Stomach (tissue), 9 donors: Measurements from ENCODE around the gene ATP5F1B. TPM values are rescaled to one million over a fixed set of nuclear protein-coding genes. Genes with fewer than 3 reads are reported as not detected.

Experiments used
- DNase-seq, 2 donors: peaks; one replicate each; pipeline versions ENCODE4 v3.0.0 to v3.0.0-alpha.2; 2013 to 2019
- H3K27ac ChIP-seq, 5 donors: fragments of 200-600 bp in 4 of 5; sonication (generic) in 4 of 5; one replicate each; pipeline ENCODE4 v1.5.1; 2013 to 2019; ENCODE audit warnings: mild to moderate bottlenecking in 1 of 5, moderate library complexity in 1 of 5
- H3K27me3 ChIP-seq, 3 donors: fragments of 200-600 bp; sonication (generic); one replicate each; pipeline ENCODE4 v1.5.1; 2017 to 2019; ENCODE audit warnings: mixed run types in 1 of 3
- H3K36me3 ChIP-seq, 4 donors: fragments of 200-600 bp; sonication (generic); 1 replicate in 3 of 4; 2 replicates in 1 of 4; pipeline ENCODE4 v1.5.1; 2016 to 2019
- H3K4me1 ChIP-seq, 4 donors: fragments of 200-600 bp; sonication (generic); one replicate each; pipeline ENCODE4 v1.5.1; 2016 to 2019
- H3K4me3 ChIP-seq, 4 donors: fragments of 200-600 bp; sonication (generic) in 3 of 4; one replicate each; pipeline ENCODE4 v1.5.1; 2016 to 2019; ENCODE audit warnings: mild to moderate bottlenecking in 1 of 4
- H3K9me3 ChIP-seq, 4 donors: fragments of 200-600 bp; sonication (generic); one replicate each; pipeline ENCODE4 v1.5.1; 2016 to 2019
- CTCF ChIP-seq, 7 experiments: fragments of 450-650 bp in 4 of 7; fragments of 200-600 bp in 3 of 7; sonication (generic) in 3 of 7; IDR thresholded peaks; one replicate each; pipeline ENCODE4 v1.5.1; 2016 to 2019; ENCODE audit warnings: antibody characterized with exemption in 7 of 7, control low read depth in 2 of 7, mild to moderate bottlenecking in 1 of 7
- EP300 ChIP-seq: sonication (generic); formaldehyde crosslinking; IDR thresholded peaks from one replicate; pipeline ENCODE4 v1.6.1; 2017; ENCODE audit warnings: antibody characterized with exemption
- POLR2A ChIP-seq, 4 donors: fragments of 450-650 bp; IDR thresholded peaks; one replicate each; pipeline ENCODE4 v1.6.1; 2016; ENCODE audit warnings: antibody characterized with exemption in 4 of 4, control low read depth in 2 of 4, mild to moderate bottlenecking in 1 of 4, moderate library complexity in 1 of 4
- POLR2AphosphoS5 ChIP-seq, 3 donors: sonication (generic); formaldehyde crosslinking; IDR thresholded peaks; one replicate each; pipeline ENCODE4 v1.6.1; 2016; ENCODE audit warnings: antibody characterized with exemption in 3 of 3
- WGBS, 5 donors: extraction: QIAGEN DNeasy Blood & Tissue Kit in 3 of 5; methylation state at CpG; one replicate each; pipeline versions ENCODE4 v1.1.5 to v1.1.7; 2013 to 2018; 5-methylcytosine and 5-hydroxymethylcytosine counted together
- intact Hi-C: fragments of 100-400 bp; cut with DNase I; formaldehyde crosslinking; loops from one replicate; pipeline ENCODE4 v1.15.1; 2023; ENCODE audit warnings: low total_unique reads
- polyA plus RNA-seq, 3 donors: library from polyadenylated mRNA; stranded (reverse); fragments of 200-250 nt; gene quantifications; one replicate each; pipeline ENCODE4 v1.2.3, GENCODE V29; 2013
- total RNA-seq, 5 donors: library from RNA; depleted of rRNA; stranded (reverse); fragments of >200 nt; gene quantifications; one replicate each; pipeline versions ENCODE4 v1.1.0 to v1.2.3, GENCODE V29; 2014 to 2016
- donor health status: healthy with polysubstance abuse.
- donor health status: Bipolar disorder and iron deficiency.
- donor health status: healthy.

Gene ATP5F1B
- total and polyA plus RNA-seq, 8 donors = 183 to 604 (median 478) TPM

- no peaks in the 10 kb centered on the region for H3K27me3 ChIP-seq
- intact Hi-C loops = loop anchor here (10.0 kb wide), 1 partner anchor 53 kb away; the partner anchor contains the start of gene PTGES3
- peak overlapping the region; percentile 55 to 96 (median 95) for H3K27ac ChIP-seq
- peak overlapping the region; percentile 19 to 87 (median 33) for H3K4me3 ChIP-seq
- DNase-seq = peak; percentile 82 to 93
- peaks cover 0 to 5% (median 2%) of the 10 kb centered on the region in 4 donors for H3K36me3 ChIP-seq
- no peaks in the 10 kb centered on the region for H3K9me3 ChIP-seq
- WGBS, 5 donors = 1 to 5% (median 2%) methylated on average over 12 to 13 of the region's 13 CpGs
- no peak for TF ChIP-seq EP300
- no peak for TF ChIP-seq POLR2AphosphoS5 (IDR thresholded peaks at IDR 0.05)
- TF ChIP-seq CTCF (IDR thresholded peaks at IDR 0.05) = no peak
- no peak for TF ChIP-seq POLR2A (IDR thresholded peaks at IDR 0.05)
- H3K4me1 ChIP-seq = peaks cover 44 to 81% (median 79%) of the 10 kb centered on the region in 4 donors
Measured at GRCh38 chr12:56631790-56632700, 13.7 kb downstream of the ATP5F1B start.

DNA sequence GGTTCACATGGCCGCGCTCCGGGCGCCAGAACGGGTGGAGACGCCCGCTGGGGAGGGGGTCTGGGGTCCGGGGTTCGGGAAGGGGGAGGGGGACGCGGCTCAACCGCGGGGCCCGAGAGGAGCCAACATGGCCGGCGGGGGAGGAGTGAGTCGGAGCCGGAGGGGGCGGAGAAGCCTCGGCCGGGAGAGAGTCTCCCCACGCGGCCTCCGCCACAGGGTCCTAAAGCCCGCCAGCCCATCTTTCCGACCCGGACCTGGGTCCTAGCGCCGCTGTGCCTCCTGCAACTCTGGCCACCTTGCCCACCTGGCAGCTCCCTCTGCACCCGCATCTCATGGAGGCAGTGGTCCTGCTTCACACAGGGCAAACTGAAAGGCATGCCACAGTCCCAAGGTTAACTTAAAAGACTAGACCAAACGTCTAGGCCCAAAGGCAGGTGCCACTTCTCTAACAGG, 15.6 kb downstream of the ATP5F1B start, which contains the start of gene BAZ2A:
BAZ2A (minus strand) TSS at position 147 of the 453 bp plus-strand sequence. CDS start 12,796 bp downstream, outside the sequence.
- peak in 2 of 3 donors; percentile 20 to 80 for TF ChIP-seq POLR2AphosphoS5 (IDR thresholded peaks at IDR 0.05)
- no peak for TF ChIP-seq CTCF (IDR thresholded peaks at IDR 0.05)
- Histone ChIP-seq H3K36me3 (peaks cover 0 to 14% (median 11%) of the 10 kb centered on the region in 4 donors), H3K9me3 (no peaks in the 10 kb centered on the region), H3K27me3 (no peaks in the 10 kb centered on the region), H3K4me1 (peaks cover 40 to 78% (median 71%) of the 10 kb centered on the region in 4 donors), H3K4me3 (peak within 1 kb of the TSS; percentile 79 to 100 (median 90)), H3K27ac (peak within 1 kb of the TSS; percentile 87 to 97 (median 91))
- 0 to 1% (median 1%) methylated on average over 20 to 31 of the region's 31 CpGs for WGBS, 5 donors
- intact Hi-C loops = loop anchor here (10.0 kb wide), 1 partner anchor 55 kb away; the partner anchor contains the start of gene PTGES3
- peak; percentile 90 to 97 for DNase-seq

- Histone ChIP-seq H3K36me3 (peaks cover 0 to 14% (median 11%) of the 10 kb centered on the region in 4 donors), H3K27me3 (no peaks in the 10 kb centered on the region), H3K4me1 (peaks cover 44 to 83% (median 72%) of the 10 kb centered on the region in 4 donors), H3K4me3 (peak overlapping the region; percentile 79 to 100 (median 90)), H3K27ac (peak overlapping the region; percentile 87 to 97 (median 91)), H3K9me3 (no peaks in the 10 kb centered on the region)
- WGBS, 5 donors = 0 to 1% (median 1%) methylated on average over 31 to 46 of the region's 46 CpGs
- intact Hi-C loops = loop anchor here (10.0 kb wide), 1 partner anchor 55 kb away; the partner anchor contains the start of gene PTGES3
- DNase-seq = peak in 1 of 2 donors; percentile 61
- no peak for TF ChIP-seq POLR2AphosphoS5 (IDR thresholded peaks at IDR 0.05)
- TF ChIP-seq POLR2A (IDR thresholded peaks at IDR 0.05) = no peak
- TF ChIP-seq EP300 = no peak
- TF ChIP-seq CTCF (IDR thresholded peaks at IDR 0.05) = no peak
Measured at GRCh38 chr12:56629459-56630179, 16.2 kb downstream of the ATP5F1B start.
